ENCODE measurements around the gene APH1A. TPM values are rescaled to one million over a fixed set of nuclear protein-coding genes. Genes with fewer than 3 reads are reported as not detected.

The APH1A gene
- total and polyA plus RNA-seq, 2 of the 13 experiments (the other 11 are each of a cell fraction or from before 2014, with no cell fraction given), result 114 to 130 TPM

DNA sequence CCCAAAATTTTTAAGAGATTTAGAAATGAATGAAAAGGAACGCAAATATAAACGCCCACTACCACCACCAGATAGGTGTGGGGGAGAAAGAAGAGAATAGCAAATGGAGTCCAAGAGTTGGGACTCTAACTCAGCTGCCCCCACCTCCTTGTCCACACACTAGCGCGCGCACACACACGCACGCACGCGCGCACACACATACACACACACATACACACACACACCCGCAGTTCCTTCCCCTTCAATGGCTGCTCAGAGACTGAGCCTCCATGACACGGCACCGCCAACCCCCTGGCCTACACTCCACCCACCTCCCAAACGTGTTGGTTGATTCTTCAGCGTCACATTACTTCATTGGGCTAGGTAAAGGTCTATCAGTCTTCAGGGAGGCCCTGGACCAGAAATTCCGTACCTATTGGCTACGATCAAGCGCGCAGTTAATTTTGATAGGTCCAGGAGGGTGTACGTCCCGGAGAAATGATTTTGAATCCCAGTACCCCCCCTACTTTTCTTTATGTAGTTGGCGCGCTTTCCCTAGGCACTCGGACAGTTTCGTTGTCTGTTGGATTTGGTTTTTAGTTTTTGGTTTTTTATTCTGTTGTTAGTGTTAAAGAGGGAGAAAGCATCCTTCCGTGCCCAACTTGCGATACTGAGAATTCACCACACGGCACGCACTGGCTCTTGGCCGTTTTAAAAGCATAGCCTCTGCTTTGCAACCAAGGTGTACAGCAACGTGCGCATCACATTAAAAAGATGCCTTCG, 32.8 kb downstream of the APH1A start, which contains the start of gene ANP32E (continued):
- TF ChIP-seq ZNF546 (CRISPR knock-in tag; conservative IDR thresholded peaks at IDR 0.05), result no peak
- TF ChIP-seq IRX3 (CRISPR knock-in tag; IDR thresholded peaks at IDR 0.05; ENCODE audit: borderline replicate concordance, low read depth), result no peak
- no peak for TF ChIP-seq MATR3 (CRISPR knock-in tag; IDR thresholded peaks at IDR 0.05)
- TF ChIP-seq ZNF709 (CRISPR knock-in tag; IDR thresholded peaks at IDR 0.05), result peak; percentile 44; the same call in 1 of the 2 replicates
- no peak for TF ChIP-seq SNRNP70 (IDR thresholded peaks at IDR 0.05; ENCODE audit: low read depth, low read length)
- 0 out of 2 replicates have a peak, but pooled peaks have one; percentile 21 for TF ChIP-seq RAD21 (CRISPR knock-in tag; IDR thresholded peaks at IDR 0.05)
- no peak for TF ChIP-seq CEBPB (IDR thresholded peaks at IDR 0.05; ENCODE audit: borderline replicate concordance, low read depth, low read length)
- TF ChIP-seq CAMTA2 (CRISPR knock-in tag; IDR thresholded peaks at IDR 0.05; ENCODE audit: borderline replicate concordance), result 0 out of 2 replicates have a peak, but pooled peaks have one; percentile 57
- no peak for TF ChIP-seq ZFP36L2 (CRISPR knock-in tag; IDR thresholded peaks at IDR 0.05)
- TF ChIP-seq LCORL (IDR thresholded peaks at IDR 0.05), result no peak
- peak; percentile 82 for TF ChIP-seq LCORL (CRISPR knock-in tag; IDR thresholded peaks at IDR 0.05)
- TF ChIP-seq, protein P1, sequence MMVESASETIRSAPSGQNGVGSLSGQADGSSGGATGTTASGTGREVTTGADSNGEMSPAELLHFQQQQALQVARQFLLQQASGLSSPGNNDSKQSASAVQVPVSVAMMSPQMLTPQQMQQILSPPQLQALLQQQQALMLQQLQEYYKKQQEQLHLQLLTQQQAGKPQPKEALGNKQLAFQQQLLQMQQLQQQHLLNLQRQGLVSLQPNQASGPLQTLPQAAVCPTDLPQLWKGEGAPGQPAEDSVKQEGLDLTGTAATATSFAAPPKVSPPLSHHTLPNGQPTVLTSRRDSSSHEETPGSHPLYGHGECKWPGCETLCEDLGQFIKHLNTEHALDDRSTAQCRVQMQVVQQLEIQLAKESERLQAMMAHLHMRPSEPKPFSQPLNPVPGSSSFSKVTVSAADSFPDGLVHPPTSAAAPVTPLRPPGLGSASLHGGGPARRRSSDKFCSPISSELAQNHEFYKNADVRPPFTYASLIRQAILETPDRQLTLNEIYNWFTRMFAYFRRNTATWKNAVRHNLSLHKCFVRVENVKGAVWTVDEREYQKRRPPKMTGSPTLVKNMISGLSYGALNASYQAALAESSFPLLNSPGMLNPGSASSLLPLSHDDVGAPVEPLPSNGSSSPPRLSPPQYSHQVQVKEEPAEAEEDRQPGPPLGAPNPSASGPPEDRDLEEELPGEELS (CRISPR knock-in tag; IDR thresholded peaks at IDR 0.05), result peak; percentile 63
- TF ChIP-seq ZNF782 (CRISPR knock-in tag; IDR thresholded peaks at IDR 0.05; ENCODE audit: borderline replicate concordance), result no peak
- TF ChIP-seq NR2F2 (IDR thresholded peaks at IDR 0.05; ENCODE audit: borderline replicate concordance, low read depth), result no peak
- TF ChIP-seq, protein P2, sequence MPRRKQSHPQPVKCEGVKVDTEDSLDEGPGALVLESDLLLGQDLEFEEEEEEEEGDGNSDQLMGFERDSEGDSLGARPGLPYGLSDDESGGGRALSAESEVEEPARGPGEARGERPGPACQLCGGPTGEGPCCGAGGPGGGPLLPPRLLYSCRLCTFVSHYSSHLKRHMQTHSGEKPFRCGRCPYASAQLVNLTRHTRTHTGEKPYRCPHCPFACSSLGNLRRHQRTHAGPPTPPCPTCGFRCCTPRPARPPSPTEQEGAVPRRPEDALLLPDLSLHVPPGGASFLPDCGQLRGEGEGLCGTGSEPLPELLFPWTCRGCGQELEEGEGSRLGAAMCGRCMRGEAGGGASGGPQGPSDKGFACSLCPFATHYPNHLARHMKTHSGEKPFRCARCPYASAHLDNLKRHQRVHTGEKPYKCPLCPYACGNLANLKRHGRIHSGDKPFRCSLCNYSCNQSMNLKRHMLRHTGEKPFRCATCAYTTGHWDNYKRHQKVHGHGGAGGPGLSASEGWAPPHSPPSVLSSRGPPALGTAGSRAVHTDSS (CRISPR knock-in tag; conservative IDR thresholded peaks at IDR 0.05), result 0 out of 2 replicates have a peak, but pooled peaks have one; percentile 54
- TF ChIP-seq, protein P3, sequence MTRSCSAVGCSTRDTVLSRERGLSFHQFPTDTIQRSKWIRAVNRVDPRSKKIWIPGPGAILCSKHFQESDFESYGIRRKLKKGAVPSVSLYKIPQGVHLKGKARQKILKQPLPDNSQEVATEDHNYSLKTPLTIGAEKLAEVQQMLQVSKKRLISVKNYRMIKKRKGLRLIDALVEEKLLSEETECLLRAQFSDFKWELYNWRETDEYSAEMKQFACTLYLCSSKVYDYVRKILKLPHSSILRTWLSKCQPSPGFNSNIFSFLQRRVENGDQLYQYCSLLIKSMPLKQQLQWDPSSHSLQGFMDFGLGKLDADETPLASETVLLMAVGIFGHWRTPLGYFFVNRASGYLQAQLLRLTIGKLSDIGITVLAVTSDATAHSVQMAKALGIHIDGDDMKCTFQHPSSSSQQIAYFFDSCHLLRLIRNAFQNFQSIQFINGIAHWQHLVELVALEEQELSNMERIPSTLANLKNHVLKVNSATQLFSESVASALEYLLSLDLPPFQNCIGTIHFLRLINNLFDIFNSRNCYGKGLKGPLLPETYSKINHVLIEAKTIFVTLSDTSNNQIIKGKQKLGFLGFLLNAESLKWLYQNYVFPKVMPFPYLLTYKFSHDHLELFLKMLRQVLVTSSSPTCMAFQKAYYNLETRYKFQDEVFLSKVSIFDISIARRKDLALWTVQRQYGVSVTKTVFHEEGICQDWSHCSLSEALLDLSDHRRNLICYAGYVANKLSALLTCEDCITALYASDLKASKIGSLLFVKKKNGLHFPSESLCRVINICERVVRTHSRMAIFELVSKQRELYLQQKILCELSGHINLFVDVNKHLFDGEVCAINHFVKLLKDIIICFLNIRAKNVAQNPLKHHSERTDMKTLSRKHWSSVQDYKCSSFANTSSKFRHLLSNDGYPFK (CRISPR knock-in tag; IDR thresholded peaks at IDR 0.05; ENCODE audit: borderline replicate concordance), result peak; percentile 85; the same call in 1 of the 2 replicates
- peak; percentile 51; the same call in 1 of the 2 replicates for TF ChIP-seq FOXK1 (CRISPR knock-in tag; IDR thresholded peaks at IDR 0.05; ENCODE audit: borderline replicate concordance, low read depth)
- no peak for TF ChIP-seq STAT5B (CRISPR knock-in tag; IDR thresholded peaks at IDR 0.05)
- TF ChIP-seq, protein P4, sequence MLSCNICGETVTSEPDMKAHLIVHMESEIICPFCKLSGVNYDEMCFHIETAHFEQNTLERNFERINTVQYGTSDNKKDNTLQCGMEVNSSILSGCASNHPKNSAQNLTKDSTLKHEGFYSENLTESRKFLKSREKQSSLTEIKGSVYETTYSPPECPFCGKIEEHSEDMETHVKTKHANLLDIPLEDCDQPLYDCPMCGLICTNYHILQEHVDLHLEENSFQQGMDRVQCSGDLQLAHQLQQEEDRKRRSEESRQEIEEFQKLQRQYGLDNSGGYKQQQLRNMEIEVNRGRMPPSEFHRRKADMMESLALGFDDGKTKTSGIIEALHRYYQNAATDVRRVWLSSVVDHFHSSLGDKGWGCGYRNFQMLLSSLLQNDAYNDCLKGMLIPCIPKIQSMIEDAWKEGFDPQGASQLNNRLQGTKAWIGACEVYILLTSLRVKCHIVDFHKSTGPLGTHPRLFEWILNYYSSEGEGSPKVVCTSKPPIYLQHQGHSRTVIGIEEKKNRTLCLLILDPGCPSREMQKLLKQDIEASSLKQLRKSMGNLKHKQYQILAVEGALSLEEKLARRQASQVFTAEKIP (CRISPR knock-in tag; IDR thresholded peaks at IDR 0.05; ENCODE audit: borderline replicate concordance), result no peak
- TF ChIP-seq REL (CRISPR knock-in tag; conservative IDR thresholded peaks at IDR 0.05), result peak; percentile 88; the same call in 1 of the 2 replicates
- peak; percentile 78; the same call in 1 of the 2 replicates for TF ChIP-seq KDM3A (CRISPR knock-in tag; IDR thresholded peaks at IDR 0.05; ENCODE audit: low read depth)
- TF ChIP-seq ZNF329 (CRISPR knock-in tag; IDR thresholded peaks at IDR 0.05; ENCODE audit: low read depth), result peak; percentile 81; the same call in 1 of the 2 replicates

Data from HepG2 (cell line).